ENCODE data around the gene HOXA11.

Gene HOXA11

DNA sequence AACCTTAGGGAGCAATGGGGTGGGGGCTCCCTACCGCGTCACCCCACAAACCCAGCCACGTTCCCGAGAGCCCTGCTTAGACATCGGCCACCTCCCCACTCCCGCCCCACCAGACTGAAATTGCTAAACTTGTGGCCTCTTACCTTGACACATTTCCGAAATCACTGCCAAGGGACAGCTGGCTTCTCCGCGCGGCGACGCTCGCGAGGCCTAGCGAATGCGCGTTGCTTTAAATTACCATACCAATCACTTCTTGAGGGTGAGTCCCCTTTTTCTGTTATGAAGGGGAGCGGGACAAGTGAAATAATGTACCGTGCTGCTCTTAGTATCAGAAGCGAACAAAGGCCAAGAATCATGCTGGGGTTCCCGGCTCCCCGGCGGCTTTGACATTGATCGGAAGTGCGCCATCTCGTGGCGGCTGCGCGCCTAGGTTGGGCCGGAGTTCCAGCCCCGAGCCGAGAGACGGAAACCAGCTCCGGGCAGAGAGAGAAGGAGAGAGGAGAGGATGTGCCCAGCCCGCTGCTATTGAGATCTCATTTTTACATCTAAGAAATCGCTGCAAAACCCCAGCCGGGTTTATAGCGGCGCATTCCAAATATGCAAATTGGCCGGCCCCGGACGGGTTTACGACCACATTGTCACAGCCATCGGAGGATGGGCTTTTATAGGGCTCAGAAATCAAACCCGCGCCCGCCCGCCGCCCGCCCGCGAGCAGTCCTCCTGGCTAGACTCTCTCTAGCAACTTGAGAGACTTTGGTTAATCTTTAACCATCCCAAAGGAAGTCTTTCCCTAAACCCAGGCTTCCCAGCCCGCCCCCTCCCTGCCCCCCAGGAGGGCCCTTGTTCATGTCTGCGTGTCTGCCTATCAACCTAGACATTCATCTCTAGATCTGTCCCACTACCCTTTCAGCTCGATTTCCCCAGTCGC, 5.3 kb downstream of the HOXA11 start:
- DNase-seq (ENCODE audit: low read depth in 1 of 2, low spot score in 1 of 2) = peak; percentile 80 to 98
- in situ Hi-C loops (cut with HindIII; ENCODE audit: low pct_unique_long_range_greater_than_20kb, low sequenced_read_pairs) = no loop called here
- TF ChIP-seq JUND (IDR thresholded peaks at IDR 0.05; ENCODE audit: low read depth) = no peak

GRCh38 chr7:27179030-27179429, 6.0 kb downstream of the HOXA11 start:
- TF ChIP-seq JUND (IDR thresholded peaks at IDR 0.05; ENCODE audit: low read depth) = no peak
- in situ Hi-C loops (cut with HindIII; ENCODE audit: low pct_unique_long_range_greater_than_20kb, low sequenced_read_pairs) = no loop called here
- no peak for DNase-seq (ENCODE audit: low read depth in 1 of 2, low spot score in 1 of 2)

DNA sequence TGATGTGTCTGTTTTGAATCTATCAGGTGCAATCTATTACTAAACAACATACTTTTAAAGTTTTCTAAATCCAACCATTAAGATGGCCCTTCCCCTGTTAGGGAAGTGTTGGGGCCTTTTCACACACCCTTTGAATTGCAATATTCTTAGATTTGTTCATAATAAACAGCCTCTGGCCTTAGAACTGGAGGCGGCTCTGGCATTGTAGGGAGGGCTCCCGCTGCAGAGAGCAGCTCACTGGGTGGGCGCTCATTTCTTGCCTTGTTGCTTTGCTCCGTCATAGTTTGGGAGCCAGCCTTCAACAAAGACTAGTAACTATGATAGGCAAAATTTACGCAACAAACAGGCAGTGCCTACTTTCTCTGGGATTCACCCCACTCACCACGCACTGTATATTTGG, 6.7 kb downstream of the HOXA11 start:
- in situ Hi-C loops (cut with HindIII; ENCODE audit: low pct_unique_long_range_greater_than_20kb, low sequenced_read_pairs) = no loop called here
- TF ChIP-seq JUND (IDR thresholded peaks at IDR 0.05; ENCODE audit: low read depth) = no peak
- DNase-seq (ENCODE audit: low read depth in 1 of 2, low spot score in 1 of 2) = no peak

- in situ Hi-C loops (cut with HindIII; ENCODE audit: low pct_unique_long_range_greater_than_20kb, low sequenced_read_pairs) = no loop called here
- DNase-seq (ENCODE audit: low read depth in 1 of 2, low spot score in 1 of 2) = no peak
- no peak for TF ChIP-seq JUND (IDR thresholded peaks at IDR 0.05; ENCODE audit: low read depth)
Measured at GRCh38 chr7:27177795-27178320, 7.2 kb downstream of the HOXA11 start.

GRCh38 chr7:27176962-27177794, 7.9 kb downstream of the HOXA11 start:
- TF ChIP-seq JUND (IDR thresholded peaks at IDR 0.05; ENCODE audit: low read depth) = no peak
- no peak for DNase-seq (ENCODE audit: low read depth in 1 of 2, low spot score in 1 of 2)

DNA sequence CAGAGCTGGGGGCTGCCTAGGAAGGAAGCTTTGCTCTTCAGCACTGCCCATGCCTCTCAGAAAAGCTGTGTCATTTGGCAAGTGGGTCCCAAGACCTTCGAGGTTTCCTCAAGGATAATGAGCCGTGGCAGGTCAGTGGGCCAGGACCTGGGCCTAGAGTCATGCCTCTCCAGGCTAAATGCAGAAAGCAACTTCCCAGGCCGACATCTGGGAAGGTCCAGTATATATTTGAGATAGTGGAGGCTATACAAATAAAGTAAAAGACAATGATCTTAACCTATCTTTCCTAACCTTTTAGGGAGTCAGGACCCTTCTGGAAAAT, 8.5 kb downstream of the HOXA11 start:
- in situ Hi-C loops (cut with HindIII; ENCODE audit: low pct_unique_long_range_greater_than_20kb, low sequenced_read_pairs) = no loop called here
- no peak for DNase-seq (ENCODE audit: low read depth in 1 of 2, low spot score in 1 of 2)
- no peak for TF ChIP-seq JUND (IDR thresholded peaks at IDR 0.05; ENCODE audit: low read depth)

More at GRCh38 chr7:27176962-27177794, 7.9 kb downstream of the HOXA11 start:
- in situ Hi-C loops (cut with HindIII; ENCODE audit: low pct_unique_long_range_greater_than_20kb, low sequenced_read_pairs) = no loop called here

DNA sequence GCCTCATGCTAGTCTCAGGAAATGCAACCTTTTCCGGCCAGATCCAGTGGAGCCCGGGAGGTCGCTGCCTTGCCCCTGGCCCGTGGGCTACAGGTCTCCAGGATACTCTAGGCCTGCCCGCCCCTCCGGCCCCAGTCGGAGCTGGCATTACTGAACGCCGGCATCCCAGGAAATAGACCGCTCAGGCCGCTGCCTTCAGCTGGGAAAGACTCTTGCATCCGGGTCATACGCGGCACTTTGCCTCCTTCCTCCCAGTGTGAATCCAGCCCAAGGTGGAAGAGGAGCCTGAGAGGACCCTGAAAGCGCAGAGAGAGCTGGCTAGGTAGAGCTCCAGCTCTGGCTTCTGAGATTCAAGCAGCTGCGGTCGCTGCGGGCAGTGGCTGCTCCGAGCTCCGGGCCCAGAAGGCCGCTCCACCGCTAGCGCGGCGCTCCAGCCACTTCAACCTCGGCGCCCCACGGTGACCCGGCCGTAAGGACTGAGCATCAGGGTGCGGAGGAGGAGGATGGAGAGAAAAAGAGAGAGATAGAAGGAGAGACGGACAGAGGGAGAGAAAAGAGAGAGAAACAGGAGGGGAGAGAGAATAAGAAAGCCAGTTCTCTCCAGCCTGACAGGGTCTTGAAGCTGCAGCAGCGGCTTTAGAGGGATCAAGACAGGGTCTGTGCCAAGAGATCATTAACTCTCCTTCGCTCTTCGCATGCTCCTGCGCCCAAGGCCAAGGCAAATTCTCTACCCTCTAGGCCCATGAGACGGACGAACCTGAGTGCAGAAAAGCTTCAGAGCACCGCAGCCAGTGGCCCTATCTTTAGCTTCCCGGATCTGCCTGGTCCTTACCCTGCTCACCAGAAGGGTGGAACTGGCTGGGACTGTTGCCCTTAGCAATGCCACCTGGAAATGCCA, 9.2 kb downstream of the HOXA11 start:
- in situ Hi-C loops (cut with HindIII; ENCODE audit: low pct_unique_long_range_greater_than_20kb, low sequenced_read_pairs) = no loop called here
- no peak for DNase-seq (ENCODE audit: low read depth in 1 of 2, low spot score in 1 of 2)

DNA sequence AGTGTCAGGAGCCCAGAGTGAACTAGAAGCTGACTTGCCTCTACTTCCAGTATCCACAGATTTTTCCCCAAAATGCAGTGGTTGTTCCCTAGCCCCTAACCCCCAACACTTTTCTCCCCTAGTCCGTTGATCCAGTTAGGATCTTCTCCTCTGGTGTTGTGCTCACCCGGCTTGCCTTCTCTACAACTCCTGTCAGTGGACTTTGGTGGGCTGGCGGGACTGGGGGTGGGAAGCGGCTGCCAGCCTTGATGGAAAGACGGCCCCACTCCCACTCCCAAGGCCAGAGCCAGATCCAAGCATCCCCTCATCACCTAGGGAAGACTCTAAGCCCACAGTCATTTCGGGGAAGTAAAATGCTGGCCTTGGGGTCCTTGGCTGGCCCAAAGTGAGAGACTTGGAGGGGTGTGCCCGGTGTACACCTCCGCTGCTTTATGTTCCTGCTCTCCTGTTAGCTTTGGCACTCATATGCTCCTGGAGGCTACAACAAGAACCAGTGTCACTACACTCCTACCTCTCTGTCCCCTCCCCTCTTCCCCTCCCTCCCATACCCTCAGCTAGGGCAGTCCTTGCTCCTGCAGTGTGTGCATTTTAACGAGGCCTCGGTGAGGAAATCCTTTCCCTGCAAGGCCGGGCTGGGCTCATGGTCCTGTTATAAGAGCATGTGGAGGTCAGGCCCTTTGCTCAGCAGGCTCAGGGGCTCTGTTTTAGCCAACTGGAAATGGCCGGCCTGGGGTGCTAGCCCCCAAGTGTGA, 10.0 kb downstream of the HOXA11 start:
- peak; percentile 93 to 95 for DNase-seq (ENCODE audit: low read depth in 1 of 2, low spot score in 1 of 2)
- in situ Hi-C loops (cut with HindIII; ENCODE audit: low pct_unique_long_range_greater_than_20kb, low sequenced_read_pairs) = no loop called here
- no peak for TF ChIP-seq JUND (IDR thresholded peaks at IDR 0.05; ENCODE audit: low read depth)

More for the DNA sequence above, 9.2 kb downstream of the HOXA11 start:
- no peak for TF ChIP-seq JUND (IDR thresholded peaks at IDR 0.05; ENCODE audit: low read depth)

DNA sequence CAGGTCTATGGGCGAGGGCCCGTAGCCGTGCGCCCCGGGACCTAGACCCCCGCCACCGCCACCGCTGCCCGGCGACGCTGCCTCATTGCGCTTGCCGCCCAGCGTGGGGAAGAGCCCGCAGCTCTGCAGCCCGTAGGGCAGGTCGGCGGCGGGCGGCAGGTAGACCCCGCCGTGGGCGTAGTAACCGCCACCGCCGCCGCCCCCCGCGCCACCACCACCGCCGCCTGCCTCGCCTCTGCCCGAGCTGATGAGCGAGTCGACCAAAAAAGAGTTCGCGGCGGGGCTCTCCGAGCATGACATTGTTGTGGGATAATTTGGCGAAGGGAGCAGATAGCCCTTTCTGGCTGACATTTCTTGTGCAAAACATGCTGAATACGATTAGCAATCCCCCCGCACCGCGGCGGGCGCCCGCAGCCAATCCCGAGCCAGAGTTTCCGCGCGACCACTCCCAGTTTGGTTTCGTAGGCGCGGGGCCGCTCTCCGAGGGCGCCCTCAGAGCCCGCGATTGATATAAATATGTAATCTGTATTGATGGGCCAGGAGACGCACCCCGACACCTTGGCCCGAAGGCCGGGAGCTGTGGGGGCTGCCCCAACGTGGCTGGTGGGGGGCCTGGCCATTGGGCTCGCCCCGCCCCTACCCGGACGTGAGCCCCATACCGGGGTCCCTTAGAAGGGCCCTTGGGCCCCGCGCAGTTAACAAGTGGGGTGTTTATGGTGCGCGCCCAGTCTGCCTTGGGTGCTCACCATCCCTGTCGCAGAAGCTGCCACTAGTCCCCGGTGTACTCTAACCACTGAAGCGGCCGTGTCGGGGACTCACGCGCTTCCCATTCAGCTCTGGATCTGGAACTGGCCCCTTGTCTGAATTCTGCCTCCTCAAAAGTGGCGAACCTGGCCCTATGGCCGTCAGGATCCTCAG, 10.8 kb downstream of the HOXA11 start, which contains the start of gene HOXA10:
Gene HOXA10 (minus strand): TSS at position 365 of the 918 bp plus-strand sequence. CDS start 14 bp downstream, at position 351.
- no peak for TF ChIP-seq JUND (IDR thresholded peaks at IDR 0.05; ENCODE audit: low read depth)
- in situ Hi-C loops (cut with HindIII; ENCODE audit: low pct_unique_long_range_greater_than_20kb, low sequenced_read_pairs) = no loop called here
- no peak for DNase-seq (ENCODE audit: low read depth in 1 of 2, low spot score in 1 of 2)

DNA sequence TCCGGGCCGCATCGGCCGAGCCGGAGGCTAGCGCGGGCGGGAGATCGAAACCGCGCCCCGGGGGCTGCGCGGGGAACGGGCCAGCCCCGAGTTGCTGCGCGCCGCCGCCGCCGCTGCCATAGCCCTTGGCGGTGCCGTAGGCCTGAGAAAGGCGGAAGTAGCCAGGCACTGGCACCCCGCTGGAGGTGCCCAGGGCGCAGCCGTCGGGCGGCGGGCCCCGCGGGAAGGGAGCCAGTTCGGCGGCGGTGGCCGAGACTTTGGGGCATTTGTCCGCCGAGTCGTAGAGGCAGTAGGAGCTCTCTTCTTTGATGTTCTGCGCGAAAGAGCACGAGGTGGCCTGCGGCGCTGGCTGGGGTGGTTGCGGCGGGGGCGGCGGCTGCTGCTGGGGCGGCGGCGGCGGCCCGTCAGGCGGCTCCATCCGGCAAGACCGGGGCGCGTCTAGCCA, 11.5 kb downstream of the HOXA11 start:
- in situ Hi-C loops (cut with HindIII; ENCODE audit: low pct_unique_long_range_greater_than_20kb, low sequenced_read_pairs) = no loop called here
- no peak for DNase-seq (ENCODE audit: low read depth in 1 of 2, low spot score in 1 of 2)
- TF ChIP-seq JUND (IDR thresholded peaks at IDR 0.05; ENCODE audit: low read depth) = no peak
